Lower lobe of right lung (tissue), 2 donors: ENCODE measurements around the gene APPL1. TPM values are rescaled to one million over a fixed set of nuclear protein-coding genes. Genes with fewer than 3 reads are reported as not detected.

Source experiments
- ATAC-seq, 2 donors: fragments of 200-7000 bp; cut with Tn5 transposase; one replicate each; pipeline ENCODE4 v1.9.1; 2020 to 2022; ENCODE audit warnings: mild to moderate bottlenecking in 2 of 2, moderate library complexity in 2 of 2
- DNase-seq: peaks from one replicate; pipeline ENCODE4 v3.0.0-alpha.2; 2020
- H3K27ac ChIP-seq: fragments of 200-600 bp; one replicate; pipeline ENCODE4 v1.8.0; 2022
- H3K27me3 ChIP-seq: fragments of 200-600 bp; one replicate; pipeline ENCODE4 v1.8.0; 2022; ENCODE audit warnings: low read depth
- H3K36me3 ChIP-seq: fragments of 200-600 bp; one replicate; pipeline ENCODE4 v1.8.0; 2022; ENCODE audit warnings: mild to moderate bottlenecking
- H3K4me1 ChIP-seq: fragments of 200-600 bp; one replicate; pipeline ENCODE4 v1.8.0; 2022
- H3K4me3 ChIP-seq: fragments of 200-600 bp; one replicate; pipeline ENCODE4 v1.8.0; 2022; ENCODE audit warnings: mild to moderate bottlenecking
- H3K9me3 ChIP-seq: fragments of 200-600 bp; one replicate; pipeline ENCODE4 v1.8.0; 2022
- CTCF ChIP-seq: fragments of 200-600 bp; IDR thresholded peaks from one replicate; pipeline ENCODE4 v1.8.0; 2022; ENCODE audit warnings: antibody characterized with exemption, mild to moderate bottlenecking
- intact Hi-C: fragments of 100-400 bp; cut with DNase I; formaldehyde crosslinking; loops from one replicate; pipeline ENCODE4 v1.11.0; 2022
- total RNA-seq: library from RNA; stranded (reverse); fragmentation: NEBNext Ultra II Directional; extraction: Animal tissue kit (Norgen Biotek cat#: 25700); gene quantifications from one replicate; pipeline ENCODE4 v1.2.1, GENCODE V29; 2021
- donor health status: DM: no; HTN: yes; CAD: no; lungs with severe emphysema.

APPL1 gene
- total RNA-seq, 1 donor from 2014 or later: 45.5 TPM

- H3K27ac ChIP-seq: no peak within 1 kb of the TSS
- no peak for ATAC-seq
- H3K4me3 ChIP-seq: no peak within 1 kb of the TSS
- intact Hi-C loops: no loop called here
- H3K27me3 ChIP-seq: no peaks in the 10 kb centered on the region
- DNase-seq: no peak
- H3K4me1 ChIP-seq: no peaks in the 10 kb centered on the region
- H3K9me3 ChIP-seq: no peaks in the 10 kb centered on the region
- TF ChIP-seq CTCF: no peak
- no peaks in the 10 kb centered on the region for H3K36me3 ChIP-seq
These were observed 27.6 kb upstream of the APPL1 start, which contains the start of gene HESX1 for GRCh38 chr3:57199895-57200297. Gene HESX1, minus strand, starts transcription at chr3:57199978. Its CDS starts 60 bp downstream, at chr3:57199918.

GRCh38 chr3:57206423-57206822, 21.1 kb upstream of the APPL1 start:
- H3K4me1 ChIP-seq: no peaks in the 10 kb centered on the region
- no peaks in the 10 kb centered on the region for H3K27me3 ChIP-seq
- no peak overlapping the region for H3K27ac ChIP-seq
- no peak for ATAC-seq
- no peak for TF ChIP-seq CTCF
- H3K4me3 ChIP-seq: no peak overlapping the region
- no peak for DNase-seq
- intact Hi-C loops: no loop called here
- H3K9me3 ChIP-seq: no peaks in the 10 kb centered on the region
- no peaks in the 10 kb centered on the region for H3K36me3 ChIP-seq

- no peaks in the 10 kb centered on the region for H3K9me3 ChIP-seq
- no peaks in the 10 kb centered on the region for H3K27me3 ChIP-seq
- H3K36me3 ChIP-seq: no peaks in the 10 kb centered on the region
- no peak overlapping the region for H3K4me3 ChIP-seq
- peak; percentile 14 for TF ChIP-seq CTCF
- no peak for ATAC-seq
- no peak for DNase-seq
- no peak overlapping the region for H3K27ac ChIP-seq
- intact Hi-C loops: no loop called here
- peaks cover 5% of the 10 kb centered on the region for H3K4me1 ChIP-seq
These were observed 5.6 kb upstream of the APPL1 start for GRCh38 chr3:57221883-57222282.

GRCh38 chr3:57224856-57225255, 2.7 kb upstream of the APPL1 start:
- Histone ChIP-seq H3K4me3 (no peak overlapping the region), H3K9me3 (no peaks in the 10 kb centered on the region), H3K27ac (no peak overlapping the region), H3K27me3 (no peaks in the 10 kb centered on the region), H3K36me3 (no peaks in the 10 kb centered on the region), H3K4me1 (peaks cover 21% of the 10 kb centered on the region)
- TF ChIP-seq CTCF: no peak
- intact Hi-C loops: no loop called here
- DNase-seq: no peak
- no peak for ATAC-seq

GRCh38 chr3:57226176-57226575, 1.4 kb upstream of the APPL1 start:
- Histone ChIP-seq H3K36me3 (no peaks in the 10 kb centered on the region), H3K27me3 (no peaks in the 10 kb centered on the region), H3K9me3 (no peaks in the 10 kb centered on the region), H3K27ac (no peak overlapping the region), H3K4me3 (no peak overlapping the region), H3K4me1 (peaks cover 32% of the 10 kb centered on the region)
- ATAC-seq: no peak
- DNase-seq: no peak
- intact Hi-C loops: no loop called here
- TF ChIP-seq CTCF: no peak
